Body of pancreas (tissue), 4 donors: ENCODE results near the gene FANCD2OS.

Experiments used
- POLR2A ChIP-seq, 3 donors: fragments of 450-650 bp; IDR thresholded peaks; one replicate each; pipeline ENCODE4 v1.6.1; 2016; ENCODE audit warnings: antibody characterized with exemption in 3 of 3, mild to moderate bottlenecking in 2 of 3
- TF ChIP-seq, protein P1 (sequence below), 7 experiments: fragments of 450-650 bp in 4 of 7; fragments of 200-600 bp in 3 of 7; sonication (generic) in 3 of 7; IDR thresholded peaks; one replicate each; pipeline ENCODE4 v1.5.1; 2016 to 2019; ENCODE audit warnings: antibody characterized with exemption in 7 of 7

DNA sequence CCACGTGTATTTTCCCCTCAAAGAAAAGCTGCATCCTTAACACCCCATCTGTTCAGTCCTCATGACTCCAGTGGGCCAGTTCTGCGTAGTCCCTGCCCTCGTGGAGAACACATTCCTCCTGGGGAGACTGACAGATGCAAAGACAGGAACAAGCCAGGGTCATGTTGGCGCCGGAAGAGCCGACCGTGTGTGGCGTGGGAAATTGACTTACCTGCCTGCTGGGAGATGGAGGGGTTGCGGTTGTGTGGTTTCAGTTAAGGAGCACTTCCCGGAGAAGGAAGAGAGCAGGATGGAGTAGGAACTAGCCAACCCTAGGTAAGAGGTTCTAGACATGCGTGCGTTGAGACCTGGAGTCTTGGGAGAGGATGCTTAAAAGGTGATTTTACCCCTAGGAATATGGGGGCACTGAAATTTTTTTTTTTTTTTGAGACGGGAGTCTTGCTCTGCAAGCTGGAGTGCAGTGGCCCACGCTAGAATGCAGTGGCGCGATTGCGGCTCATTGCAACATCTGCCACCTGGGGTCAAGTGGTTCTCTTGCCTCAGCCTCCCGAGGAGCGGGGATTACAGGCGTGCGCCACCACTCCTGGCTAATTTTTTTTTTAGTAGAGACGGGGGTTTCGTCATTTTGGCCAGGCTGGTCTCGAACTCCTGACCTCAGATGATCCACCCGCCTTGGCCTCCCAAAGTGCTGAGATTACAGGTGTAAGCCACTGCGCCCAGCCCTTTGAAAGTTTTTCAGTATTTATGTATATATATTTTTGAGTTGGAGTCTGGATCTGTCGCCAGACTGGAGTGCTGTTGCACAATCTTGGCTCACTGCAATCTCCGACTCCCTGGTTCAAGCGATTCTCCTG, 34.9 kb upstream of the FANCD2OS start:
- TF ChIP-seq, protein P1, sequence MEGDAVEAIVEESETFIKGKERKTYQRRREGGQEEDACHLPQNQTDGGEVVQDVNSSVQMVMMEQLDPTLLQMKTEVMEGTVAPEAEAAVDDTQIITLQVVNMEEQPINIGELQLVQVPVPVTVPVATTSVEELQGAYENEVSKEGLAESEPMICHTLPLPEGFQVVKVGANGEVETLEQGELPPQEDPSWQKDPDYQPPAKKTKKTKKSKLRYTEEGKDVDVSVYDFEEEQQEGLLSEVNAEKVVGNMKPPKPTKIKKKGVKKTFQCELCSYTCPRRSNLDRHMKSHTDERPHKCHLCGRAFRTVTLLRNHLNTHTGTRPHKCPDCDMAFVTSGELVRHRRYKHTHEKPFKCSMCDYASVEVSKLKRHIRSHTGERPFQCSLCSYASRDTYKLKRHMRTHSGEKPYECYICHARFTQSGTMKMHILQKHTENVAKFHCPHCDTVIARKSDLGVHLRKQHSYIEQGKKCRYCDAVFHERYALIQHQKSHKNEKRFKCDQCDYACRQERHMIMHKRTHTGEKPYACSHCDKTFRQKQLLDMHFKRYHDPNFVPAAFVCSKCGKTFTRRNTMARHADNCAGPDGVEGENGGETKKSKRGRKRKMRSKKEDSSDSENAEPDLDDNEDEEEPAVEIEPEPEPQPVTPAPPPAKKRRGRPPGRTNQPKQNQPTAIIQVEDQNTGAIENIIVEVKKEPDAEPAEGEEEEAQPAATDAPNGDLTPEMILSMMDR (IDR thresholded peaks at IDR 0.05) = no peak
- no peak for TF ChIP-seq POLR2A (IDR thresholded peaks at IDR 0.05)
